Astrocyte (in vitro differentiated cells and primary cell): Measurements from ENCODE around the gene LRIG1. TPM values are rescaled to one million over a fixed set of nuclear protein-coding genes. Genes with fewer than 3 reads are reported as not detected.

Experiments used
- DNase-seq: peaks from one replicate; pipeline ENCODE4 v3.0.0-alpha.2; 2010; ENCODE audit warnings: low read depth
- FAIRE-seq: peaks from 2 replicates; lab custom pipeline; 2011; peaks lifted over from hg19 to GRCh38; lab: Jason Lieb, UNC
- H2AFZ ChIP-seq: 2 replicates; pipeline ENCODE4 v1.6.0; 2012; ENCODE audit warnings: low read depth, low read length, inconsistent platforms
- H3K27ac ChIP-seq: 2 replicates; pipeline ENCODE4 v1.5.1; 2011; ENCODE audit warnings: low read depth, low read length, inconsistent platforms
- H3K27me3 ChIP-seq: 2 replicates; pipeline ENCODE4 v1.6.0; 2011; ENCODE audit warnings: low read length, inconsistent platforms; ENCODE audit not compliant: insufficient read depth
- H3K36me3 ChIP-seq: 2 replicates; pipeline ENCODE4 v1.5.1; 2011; ENCODE audit warnings: low read length, inconsistent platforms; ENCODE audit not compliant: insufficient read depth
- H3K4me1 ChIP-seq: 2 replicates; pipeline ENCODE4 v1.5.1; 2011; ENCODE audit warnings: low read length, inconsistent platforms; ENCODE audit not compliant: insufficient read depth
- H3K4me2 ChIP-seq: 2 replicates; pipeline ENCODE4 v1.6.0; 2012; ENCODE audit warnings: low read length, inconsistent platforms
- H3K4me3 ChIP-seq: 2 replicates; pipeline ENCODE4 v1.5.1; 2011; ENCODE audit warnings: low read depth, mild to moderate bottlenecking, low read length, inconsistent platforms; ENCODE audit not compliant: insufficient read depth
- H3K79me2 ChIP-seq: 2 replicates; pipeline ENCODE4 v1.6.0; 2012; ENCODE audit warnings: mild to moderate bottlenecking, low read length, inconsistent platforms; ENCODE audit not compliant: insufficient read depth
- H3K9ac ChIP-seq: 2 replicates; pipeline ENCODE4 v1.6.0; 2012; ENCODE audit warnings: mild to moderate bottlenecking, low read length, inconsistent platforms
- H3K9me3 ChIP-seq: 2 replicates; pipeline ENCODE4 v1.5.1; 2012; ENCODE audit warnings: low read depth, mild to moderate bottlenecking, low read length, inconsistent platforms; ENCODE audit not compliant: insufficient read depth
- H4K20me1 ChIP-seq: 2 replicates; pipeline ENCODE4 v1.6.0; 2012; ENCODE audit warnings: low read length, inconsistent platforms; ENCODE audit not compliant: insufficient read depth
- H3K27ac Mint-ChIP-seq: one replicate; pipeline ENCODE4 v1.8.0; 2021; ENCODE audit warnings: mild to moderate bottlenecking, mixed read lengths; ENCODE audit not compliant: unreplicated experiment
- H3K27me3 Mint-ChIP-seq: one replicate; pipeline ENCODE4 v1.8.0; 2021; ENCODE audit warnings: low read depth, mixed read lengths; ENCODE audit not compliant: unreplicated experiment
- H3K36me3 Mint-ChIP-seq: one replicate; pipeline ENCODE4 v1.8.0; 2021; ENCODE audit warnings: low read depth, mixed read lengths; ENCODE audit not compliant: unreplicated experiment
- H3K4me1 Mint-ChIP-seq: one replicate; pipeline ENCODE4 v1.8.0; 2021; ENCODE audit warnings: low read depth, mixed read lengths; ENCODE audit not compliant: unreplicated experiment
- H3K4me3 Mint-ChIP-seq: one replicate; pipeline ENCODE4 v1.8.0; 2021; ENCODE audit warnings: mild to moderate bottlenecking, moderate library complexity, mixed read lengths; ENCODE audit not compliant: unreplicated experiment
- H3K9me3 Mint-ChIP-seq: one replicate; pipeline ENCODE4 v1.8.0; 2021; ENCODE audit warnings: mild to moderate bottlenecking, mixed read lengths; ENCODE audit not compliant: unreplicated experiment
- EZH2 ChIP-seq: IDR thresholded peaks from 2 replicates; pipeline ENCODE4 v1.6.1; 2012; ENCODE audit warnings: mild to moderate bottlenecking, low read length, inconsistent platforms; ENCODE audit not compliant: insufficient read depth
- total RNA-seq: library from RNA; stranded (reverse); gene quantifications from 2 replicates; pipeline ENCODE4 v1.2.1, GENCODE V29; 2021
- TF ChIP-seq, protein P1 (sequence below): IDR thresholded peaks from 2 replicates; pipeline ENCODE4 v1.5.1; 2011; ENCODE audit warnings: low read depth, mild to moderate bottlenecking, inconsistent platforms, low read length, moderate library complexity; ENCODE audit not compliant: insufficient read depth

The LRIG1 gene
- total RNA-seq, 1 donor from 2014 or later: 39.7 TPM

DNA sequence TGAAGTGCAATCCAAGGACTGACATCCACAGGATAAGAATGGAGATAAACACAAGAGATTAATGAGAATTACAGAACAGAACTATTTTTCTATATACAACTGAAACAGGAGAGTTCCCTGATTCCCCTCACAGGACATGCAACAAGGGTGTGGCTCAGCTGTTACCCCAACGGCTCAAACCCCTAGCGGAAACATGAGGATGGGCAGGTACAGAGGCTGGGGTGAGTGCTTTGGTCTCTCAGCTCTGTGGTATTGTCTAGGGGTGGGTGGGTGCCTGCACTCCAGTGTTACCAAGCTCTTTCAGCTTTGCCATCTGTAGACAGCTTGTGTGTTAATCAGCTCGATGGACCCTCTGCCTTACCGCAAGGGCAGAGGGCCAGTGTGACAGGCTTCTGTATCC lies 17.8 kb upstream of the LRIG1 start:
- Histone ChIP-seq H3K36me3 (no peaks in the 10 kb centered on the region), H3K4me1 (no peaks in the 10 kb centered on the region), H3K4me3 (no peak overlapping the region), H2AFZ (no peak overlapping the region), H3K4me2 (no peak overlapping the region), H3K27ac (no peak overlapping the region), H3K9ac (no peak overlapping the region), H3K79me2 (no peaks in the 10 kb centered on the region), H3K27me3 (no peaks in the 10 kb centered on the region), H4K20me1 (no peaks in the 10 kb centered on the region), H3K9me3 (no peaks in the 10 kb centered on the region)
- DNase-seq: no peak
- no peak for FAIRE-seq
- no peaks in the 10 kb centered on the region for H3K9me3 Mint-ChIP-seq
- peaks cover 5% of the 10 kb centered on the region for H3K4me1 Mint-ChIP-seq
- H3K36me3 Mint-ChIP-seq: no peaks in the 10 kb centered on the region
- H3K27ac Mint-ChIP-seq: no peak overlapping the region
- H3K27me3 Mint-ChIP-seq: peaks cover 11% of the 10 kb centered on the region
- no peak overlapping the region for H3K4me3 Mint-ChIP-seq
- TF ChIP-seq, protein P1, sequence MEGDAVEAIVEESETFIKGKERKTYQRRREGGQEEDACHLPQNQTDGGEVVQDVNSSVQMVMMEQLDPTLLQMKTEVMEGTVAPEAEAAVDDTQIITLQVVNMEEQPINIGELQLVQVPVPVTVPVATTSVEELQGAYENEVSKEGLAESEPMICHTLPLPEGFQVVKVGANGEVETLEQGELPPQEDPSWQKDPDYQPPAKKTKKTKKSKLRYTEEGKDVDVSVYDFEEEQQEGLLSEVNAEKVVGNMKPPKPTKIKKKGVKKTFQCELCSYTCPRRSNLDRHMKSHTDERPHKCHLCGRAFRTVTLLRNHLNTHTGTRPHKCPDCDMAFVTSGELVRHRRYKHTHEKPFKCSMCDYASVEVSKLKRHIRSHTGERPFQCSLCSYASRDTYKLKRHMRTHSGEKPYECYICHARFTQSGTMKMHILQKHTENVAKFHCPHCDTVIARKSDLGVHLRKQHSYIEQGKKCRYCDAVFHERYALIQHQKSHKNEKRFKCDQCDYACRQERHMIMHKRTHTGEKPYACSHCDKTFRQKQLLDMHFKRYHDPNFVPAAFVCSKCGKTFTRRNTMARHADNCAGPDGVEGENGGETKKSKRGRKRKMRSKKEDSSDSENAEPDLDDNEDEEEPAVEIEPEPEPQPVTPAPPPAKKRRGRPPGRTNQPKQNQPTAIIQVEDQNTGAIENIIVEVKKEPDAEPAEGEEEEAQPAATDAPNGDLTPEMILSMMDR: no peak
- no peak for TF ChIP-seq EZH2

DNA sequence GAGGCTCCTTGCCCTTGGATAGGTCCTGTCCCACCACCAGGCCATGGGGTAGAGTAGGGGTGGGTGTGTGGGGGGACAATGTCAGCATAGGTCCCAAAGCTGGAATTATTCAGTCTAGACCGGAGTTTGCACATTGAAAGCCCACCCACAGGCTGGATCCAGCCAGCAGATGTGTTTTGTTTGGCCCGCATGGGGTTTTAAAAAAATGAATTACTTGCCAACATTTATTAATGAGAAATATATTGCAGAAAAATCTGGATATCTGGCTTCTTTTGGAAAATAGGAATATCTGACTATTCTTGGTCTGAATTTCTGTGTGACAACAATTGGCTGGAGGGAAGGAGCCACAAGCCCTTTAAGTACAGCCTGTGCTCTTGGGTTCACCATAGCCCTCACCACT lies 17.3 kb upstream of the LRIG1 start:
- H3K9me3 ChIP-seq: no peaks in the 10 kb centered on the region
- H3K79me2 ChIP-seq: no peaks in the 10 kb centered on the region
- DNase-seq (no peak), FAIRE-seq (no peak)
- peaks cover 11% of the 10 kb centered on the region for H3K27me3 Mint-ChIP-seq
- H3K27me3 ChIP-seq: no peaks in the 10 kb centered on the region
- H4K20me1 ChIP-seq: no peaks in the 10 kb centered on the region
- H3K4me2 ChIP-seq: no peak overlapping the region
- H3K4me1 Mint-ChIP-seq: peaks cover 7% of the 10 kb centered on the region
- no peak overlapping the region for H3K27ac ChIP-seq
- no peaks in the 10 kb centered on the region for H3K36me3 ChIP-seq
- no peak overlapping the region for H3K4me3 ChIP-seq
- H3K36me3 Mint-ChIP-seq: no peaks in the 10 kb centered on the region
- no peak overlapping the region for H3K9ac ChIP-seq
- TF ChIP-seq, protein P1: no peak
- TF ChIP-seq EZH2: no peak
- no peaks in the 10 kb centered on the region for H3K4me1 ChIP-seq
- H3K27ac Mint-ChIP-seq: no peak overlapping the region
- no peak overlapping the region for H3K4me3 Mint-ChIP-seq
- H2AFZ ChIP-seq: no peak overlapping the region
- H3K9me3 Mint-ChIP-seq: no peaks in the 10 kb centered on the region

DNA sequence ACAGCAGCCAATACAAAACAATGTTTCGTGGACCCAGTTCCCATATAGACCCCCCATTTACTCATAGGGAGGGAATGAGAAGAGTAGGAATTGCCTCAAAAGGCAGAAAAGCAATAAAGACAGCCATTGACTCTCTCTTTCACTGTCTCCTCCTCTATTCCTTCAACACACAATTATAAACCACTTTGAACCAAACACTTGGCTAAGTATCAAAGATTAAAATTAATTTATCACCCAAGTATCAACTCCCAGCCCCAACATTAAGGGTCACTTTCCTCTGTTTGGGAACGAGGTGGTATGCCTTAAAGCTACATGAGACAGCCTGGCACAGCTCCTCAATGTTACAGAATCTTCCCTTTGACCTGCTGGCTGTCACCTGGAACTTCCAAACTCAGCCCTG lies 16.4 kb upstream of the LRIG1 start:
- Histone ChIP-seq H3K4me2 (no peak overlapping the region), H3K9ac (no peak overlapping the region), H3K4me3 (no peak overlapping the region), H3K27ac (no peak overlapping the region), H4K20me1 (no peaks in the 10 kb centered on the region), H3K79me2 (no peaks in the 10 kb centered on the region), H2AFZ (no peak overlapping the region), H3K9me3 (no peaks in the 10 kb centered on the region), H3K4me1 (no peaks in the 10 kb centered on the region), H3K27me3 (no peaks in the 10 kb centered on the region), H3K36me3 (no peaks in the 10 kb centered on the region)
- no peak overlapping the region for H3K27ac Mint-ChIP-seq
- no peaks in the 10 kb centered on the region for H3K9me3 Mint-ChIP-seq
- H3K36me3 Mint-ChIP-seq: no peaks in the 10 kb centered on the region
- H3K27me3 Mint-ChIP-seq: peaks cover 11% of the 10 kb centered on the region
- H3K4me3 Mint-ChIP-seq: no peak overlapping the region
- FAIRE-seq (no peak), DNase-seq (no peak)
- TF ChIP-seq, protein P1: no peak
- no peak for TF ChIP-seq EZH2
- peaks cover 8% of the 10 kb centered on the region for H3K4me1 Mint-ChIP-seq
